Measurements from ENCODE around the gene TMC1.
"Not testable (repeated sequence)": the region's sequence is repeated elsewhere in the genome, so short reads cannot be mapped to it uniquely, and the experiment has no call there.

Gene TMC1

DNA sequence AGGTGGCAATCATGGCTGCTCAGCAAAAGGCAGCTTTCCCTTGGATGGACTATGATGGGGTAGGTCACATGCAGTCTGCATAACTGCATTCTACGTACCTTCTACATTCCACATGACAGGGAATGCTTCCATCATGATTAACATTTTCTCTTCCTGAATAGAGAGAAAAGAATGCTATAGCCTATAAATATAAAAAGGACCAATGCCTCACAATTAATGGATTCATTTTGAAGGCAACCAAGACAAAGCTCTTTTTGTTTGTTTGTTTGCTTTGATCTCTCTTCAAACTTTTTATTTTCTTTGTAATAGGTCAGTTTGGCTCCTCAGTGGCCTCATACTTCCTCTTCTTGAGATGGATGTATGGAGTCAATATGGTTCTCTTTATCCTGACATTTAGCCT is 230.1 kb downstream of the TMC1 start:
- DNase-seq (ENCODE audit: low read depth in 1 of 2, low spot score in 1 of 2) = no peak

DNA sequence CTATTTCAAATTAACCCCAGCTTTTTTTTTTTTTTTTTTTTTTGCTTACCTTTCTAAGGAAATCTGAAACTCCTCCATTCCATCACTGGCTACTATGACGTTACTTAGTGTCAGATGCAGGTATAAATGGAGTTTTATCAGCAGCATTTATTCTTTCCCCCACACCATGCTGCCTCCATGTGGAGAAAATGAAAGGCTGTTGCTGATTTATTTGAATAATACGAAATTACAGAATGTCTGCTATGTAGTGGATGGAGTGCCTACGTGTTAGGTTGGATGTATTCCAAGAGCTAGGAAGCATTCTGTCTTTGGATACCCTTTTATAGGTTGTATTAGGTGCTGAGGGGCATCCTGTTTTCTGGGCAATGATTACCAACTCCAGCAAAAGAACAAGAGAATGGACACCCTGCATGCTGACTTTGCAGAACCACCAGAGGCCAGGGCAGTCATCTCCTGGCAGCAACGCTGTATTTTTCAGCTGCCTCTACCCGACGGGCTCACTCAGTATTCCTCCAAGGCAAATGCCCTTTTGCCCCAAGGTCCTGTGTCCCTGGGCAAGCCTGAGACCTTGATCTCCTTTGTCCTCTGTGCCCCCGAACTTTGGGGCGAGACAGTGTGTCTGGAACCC is 232.0 kb downstream of the TMC1 start:
- DNase-seq (ENCODE audit: low read depth in 1 of 2, low spot score in 1 of 2) = no peak

DNA sequence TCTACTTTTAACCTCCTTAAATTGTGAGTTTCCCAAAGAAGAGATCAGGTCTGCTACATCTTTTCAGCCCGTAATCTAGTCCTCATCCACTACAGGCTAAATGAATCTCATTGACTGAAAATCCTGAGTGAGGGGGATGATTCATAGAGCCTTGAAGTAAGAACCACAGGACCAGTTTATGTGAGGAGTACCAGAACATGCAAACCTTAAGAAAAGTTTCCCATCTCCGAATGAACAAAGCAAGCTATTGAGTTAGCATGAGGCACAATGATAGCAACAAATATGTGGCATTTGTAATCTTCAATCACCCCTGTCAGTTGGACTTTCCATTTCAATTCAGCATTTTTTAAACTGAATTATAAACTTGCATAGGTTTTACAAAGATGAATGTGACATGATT is 234.4 kb downstream of the TMC1 start:
- DNase-seq (ENCODE audit: low read depth in 1 of 2, low spot score in 1 of 2) = no peak

DNA sequence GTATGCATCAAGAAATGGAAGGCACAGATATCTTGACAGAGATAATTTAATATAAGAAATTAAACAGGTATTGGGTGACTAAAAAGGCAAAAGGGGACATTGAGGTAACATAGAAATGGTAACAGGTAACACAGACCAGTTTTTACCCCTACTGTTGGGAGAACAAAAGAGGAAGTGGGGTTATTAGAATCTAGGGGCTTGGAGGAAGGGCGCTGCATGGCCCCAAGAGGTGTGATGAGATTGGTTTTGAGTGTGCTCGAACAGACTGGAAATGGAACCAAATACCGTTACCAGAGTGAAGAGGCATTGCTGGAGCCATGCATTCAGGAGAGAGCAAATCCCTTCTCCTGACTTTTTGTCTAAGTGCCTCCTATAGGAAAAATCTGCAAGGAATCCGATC is 237.5 kb downstream of the TMC1 start:
- no peak for DNase-seq (ENCODE audit: low read depth in 1 of 2, low spot score in 1 of 2)

DNA sequence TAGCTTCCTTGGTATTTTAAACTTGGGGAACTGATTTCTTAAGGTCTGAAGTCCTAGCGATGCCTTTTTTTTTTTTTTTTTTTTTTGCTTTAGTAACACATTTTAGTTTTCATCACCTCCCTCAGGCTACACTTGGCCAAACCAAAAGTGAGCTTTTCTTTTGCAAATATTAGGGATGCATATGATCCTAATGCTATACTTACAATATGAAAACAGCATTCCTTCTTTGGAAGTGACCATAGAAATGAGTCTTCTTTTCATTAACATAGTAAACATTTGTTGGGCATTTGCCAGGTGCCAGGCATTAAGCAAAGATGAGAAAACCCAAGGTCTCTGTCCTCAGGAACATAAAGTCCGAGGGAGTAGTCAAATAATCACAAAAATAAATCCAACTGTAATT is 241.6 kb downstream of the TMC1 start:
- DNase-seq (ENCODE audit: low read depth in 1 of 2, low spot score in 1 of 2) = no peak

DNA sequence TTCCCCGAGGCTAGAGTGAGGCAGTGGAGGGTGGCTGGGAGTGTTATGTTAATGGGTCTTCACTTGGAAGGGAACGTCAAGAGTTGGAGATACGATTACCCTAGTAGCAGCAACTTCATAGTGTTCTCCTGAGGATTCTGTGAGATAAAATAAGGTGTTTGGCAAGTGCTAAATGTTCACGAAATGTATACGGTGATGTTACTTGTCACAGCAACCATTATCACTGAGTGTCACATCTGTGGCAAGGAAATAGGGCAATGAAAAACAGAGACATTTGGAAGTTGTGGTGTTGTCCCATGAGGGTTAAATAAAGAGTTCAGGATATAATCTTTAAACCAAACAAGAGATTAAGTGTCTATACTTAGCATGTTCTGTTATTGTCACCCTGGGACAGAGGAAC is 248.1 kb downstream of the TMC1 start:
- DNase-seq (ENCODE audit: low read depth in 1 of 2, low spot score in 1 of 2) = no peak

DNA sequence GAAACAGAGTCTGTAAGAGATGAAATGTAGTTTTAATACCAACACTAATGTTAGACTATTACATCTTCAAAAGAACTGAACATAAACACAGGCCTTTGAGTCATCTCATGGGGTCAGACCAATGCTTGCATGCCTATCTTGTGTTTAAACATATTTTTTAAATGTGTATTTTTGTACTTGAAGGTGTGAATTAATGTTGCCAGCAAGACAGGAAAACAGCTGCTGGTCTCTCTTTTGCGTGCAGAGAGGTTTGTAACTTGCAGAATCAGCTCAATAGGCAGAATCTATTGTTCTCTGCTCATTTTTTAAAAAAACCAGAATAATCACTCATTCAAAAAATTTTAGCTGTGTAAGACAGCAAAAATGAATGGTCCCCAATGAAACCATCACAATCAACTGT is 251.3 kb downstream of the TMC1 start:
- no peak for DNase-seq (ENCODE audit: low read depth in 1 of 2, low spot score in 1 of 2)

DNA sequence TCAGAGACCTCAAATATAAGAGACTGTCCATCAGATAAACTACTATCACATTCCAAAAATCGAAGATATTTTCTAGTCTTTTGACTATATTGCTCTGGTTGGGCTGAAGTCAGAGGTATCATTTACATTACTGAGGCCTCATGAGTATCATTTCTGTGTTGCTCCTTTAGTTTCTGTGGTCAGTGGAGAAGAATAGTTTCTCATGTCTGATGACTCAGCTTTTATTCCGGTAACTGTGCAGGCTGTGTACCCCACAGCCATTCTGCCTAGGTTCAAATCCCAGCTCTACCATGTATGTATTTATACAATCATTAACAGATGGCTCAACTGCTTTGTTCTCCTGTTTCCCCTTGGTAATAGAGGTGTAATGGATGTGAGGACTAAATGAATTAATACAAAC is 252.2 kb downstream of the TMC1 start:
- DNase-seq (ENCODE audit: low read depth in 1 of 2, low spot score in 1 of 2) = no peak

DNA sequence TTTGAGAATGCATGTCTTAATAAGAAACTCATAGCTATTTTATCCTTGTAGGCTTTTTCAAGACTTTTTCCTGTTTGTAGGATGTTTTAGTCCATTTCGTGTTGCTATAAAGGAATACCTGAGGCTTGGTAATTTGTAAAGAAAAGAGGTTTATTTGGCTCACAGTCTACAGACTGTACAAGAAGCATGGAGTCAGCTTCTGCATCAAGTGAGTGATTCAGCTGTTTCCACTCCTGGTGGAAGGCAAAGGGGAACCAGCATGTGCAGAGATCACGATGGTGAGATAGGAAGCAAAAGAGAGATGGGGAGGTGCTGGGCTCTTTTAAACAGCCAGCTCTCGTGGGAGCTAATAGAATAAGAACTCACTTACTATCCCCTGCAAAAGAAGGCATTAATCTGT is 254.2 kb downstream of the TMC1 start:
- no peak for DNase-seq (ENCODE audit: low read depth in 1 of 2, low spot score in 1 of 2)

DNA sequence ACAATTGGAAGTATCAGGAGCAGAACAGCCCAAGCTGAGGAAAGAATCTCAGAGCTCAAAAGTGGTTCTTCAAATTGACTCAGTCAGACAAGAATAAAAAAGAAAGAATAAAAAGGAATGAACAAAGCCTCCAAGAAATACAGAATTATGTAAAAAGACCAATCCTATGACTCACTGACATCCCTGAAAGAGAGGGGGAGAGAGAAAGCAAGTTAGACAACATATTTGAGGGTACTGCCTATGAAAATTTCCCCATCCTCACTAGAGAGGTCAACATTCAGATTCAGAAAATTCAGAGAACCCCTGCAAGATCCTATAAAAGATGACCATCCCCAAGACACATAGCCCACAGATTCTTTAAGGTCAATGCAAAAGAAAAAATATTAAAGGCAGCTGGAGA is 258.2 kb downstream of the TMC1 start:
- DNase-seq (ENCODE audit: low read depth in 1 of 2, low spot score in 1 of 2) = no peak

DNA sequence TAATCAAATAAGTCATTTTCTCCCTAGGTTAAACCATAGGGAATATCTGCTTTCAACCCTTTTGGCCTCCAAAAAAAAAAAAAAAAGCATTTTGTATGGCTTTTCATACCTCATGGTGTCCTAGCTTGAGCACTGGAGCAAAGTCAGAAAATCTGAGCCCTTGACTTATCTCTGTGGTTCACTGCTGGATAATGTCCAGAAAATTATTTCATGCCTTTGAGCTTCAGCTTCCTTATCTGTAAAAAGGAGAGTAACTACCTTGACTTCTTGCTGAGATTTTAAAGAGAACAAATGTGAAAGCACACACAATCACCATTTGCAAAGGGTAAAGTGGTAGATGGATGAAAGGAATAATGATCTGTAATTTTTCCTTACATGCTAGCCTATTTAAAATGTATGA is 265.5 kb downstream of the TMC1 start:
- DNase-seq (ENCODE audit: low read depth in 1 of 2, low spot score in 1 of 2) = no peak

DNA sequence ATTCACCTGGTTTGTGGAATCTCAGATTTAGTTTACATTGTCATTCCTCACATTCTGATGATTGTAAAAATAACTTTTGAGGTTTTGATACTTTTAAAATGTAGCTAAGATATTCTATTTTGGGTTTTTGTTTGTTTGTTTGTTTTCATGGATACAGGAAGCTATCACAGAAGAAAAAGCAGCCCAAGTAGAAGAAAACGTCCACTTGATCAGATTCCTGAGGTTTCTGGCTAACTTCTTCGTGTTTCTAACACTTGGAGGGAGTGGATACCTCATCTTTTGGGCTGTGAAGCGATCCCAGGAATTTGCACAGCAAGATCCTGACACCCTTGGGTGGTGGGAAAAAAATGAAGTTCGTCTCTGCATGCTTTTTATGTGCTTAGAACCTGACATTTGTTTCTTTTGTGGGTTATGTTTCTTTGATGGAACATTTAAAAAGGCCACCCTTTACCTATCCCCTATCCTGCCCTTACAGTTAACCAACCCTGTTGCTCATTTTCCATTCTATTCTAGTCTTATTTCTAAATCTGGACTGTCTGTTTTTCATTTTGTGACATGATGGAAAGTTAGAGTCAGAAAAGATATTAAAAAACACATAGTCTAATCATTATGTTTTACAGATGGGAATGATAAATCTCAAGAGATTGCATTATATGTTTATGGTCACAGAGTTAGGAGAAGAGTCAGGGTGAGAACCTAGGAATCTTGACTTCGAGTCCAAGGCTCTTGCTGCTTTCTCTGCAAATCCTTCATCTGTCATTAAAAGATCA is 267.7 kb downstream of the TMC1 start:
- no peak for DNase-seq (ENCODE audit: low read depth in 1 of 2, low spot score in 1 of 2)

DNA sequence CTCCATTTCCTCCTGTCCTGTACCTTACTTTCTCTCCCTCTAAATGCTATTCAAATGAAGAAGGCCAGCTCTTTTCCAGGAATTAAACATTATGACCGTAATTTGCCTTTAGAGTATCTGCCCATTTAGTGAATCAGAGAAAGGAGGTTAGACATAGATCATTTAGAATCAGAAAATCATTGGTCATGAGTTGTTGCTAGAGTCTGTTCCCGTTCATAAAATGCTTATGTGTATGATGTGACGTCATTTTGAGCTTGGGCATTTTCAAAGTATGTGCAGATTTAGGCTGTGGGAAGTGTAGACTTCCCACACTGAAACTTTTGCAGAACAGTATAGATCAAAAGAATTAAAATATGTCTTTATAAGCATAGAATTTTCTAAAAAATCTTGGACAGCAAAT is 268.5 kb downstream of the TMC1 start:
- DNase-seq (ENCODE audit: low read depth in 1 of 2, low spot score in 1 of 2) = no peak

DNA sequence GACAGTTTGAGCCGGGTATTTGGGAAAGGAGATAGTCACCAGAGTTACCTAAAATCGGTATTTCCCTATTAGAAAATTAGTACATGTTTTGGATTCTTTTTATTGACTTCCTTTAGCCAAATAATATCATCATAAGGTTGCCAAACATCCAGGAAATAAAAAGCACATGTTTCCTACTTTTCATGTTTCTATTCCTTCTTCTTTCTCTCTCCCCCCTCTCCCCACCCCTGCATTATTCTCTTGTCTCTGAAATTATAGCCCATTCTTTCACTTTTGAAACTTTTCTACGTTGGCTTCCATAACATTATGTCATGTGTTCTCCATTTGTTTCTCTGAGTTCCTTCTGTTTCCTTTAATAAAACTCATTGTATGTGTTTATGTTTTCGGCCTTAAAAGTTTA is 269.6 kb downstream of the TMC1 start:
- no peak for DNase-seq (ENCODE audit: low read depth in 1 of 2, low spot score in 1 of 2)

DNA sequence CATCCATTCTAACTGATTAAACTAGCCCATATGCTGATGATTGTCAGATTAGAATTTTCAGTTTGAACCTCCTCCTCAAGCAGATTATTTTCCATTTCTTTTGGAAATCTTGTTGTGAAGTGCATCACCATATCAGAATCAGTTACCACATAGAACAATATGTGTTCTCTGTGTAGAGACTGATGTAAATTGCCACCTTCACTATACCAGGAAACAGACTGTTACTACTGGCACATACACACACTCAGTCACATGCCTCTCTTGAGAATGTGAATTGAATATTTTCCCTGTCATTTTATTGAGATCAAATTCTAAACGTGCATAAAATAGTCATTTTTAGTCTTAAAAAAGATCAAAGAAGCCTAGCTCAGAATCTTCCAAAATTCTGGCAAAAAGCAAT is 270.0 kb downstream of the TMC1 start:
- DNase-seq (ENCODE audit: low read depth in 1 of 2, low spot score in 1 of 2) = no peak

DNA sequence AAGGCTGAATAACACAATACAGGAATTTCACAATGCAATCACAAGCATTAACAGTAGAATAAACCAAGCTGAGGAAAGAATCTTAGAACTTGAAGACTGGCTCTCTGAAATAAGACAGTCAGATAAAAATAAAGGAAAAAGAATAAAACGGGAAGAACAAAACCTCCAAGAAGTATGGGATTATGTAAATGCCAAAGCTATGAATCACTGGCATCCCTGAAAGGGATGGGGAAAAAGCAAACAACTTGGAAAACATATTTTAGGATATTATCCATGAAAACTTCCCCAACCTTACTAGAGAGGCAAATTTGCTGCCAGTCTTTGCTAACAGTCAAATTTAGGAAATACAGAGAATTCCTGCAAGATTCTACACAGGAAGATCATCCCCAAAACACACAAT is 273.5 kb downstream of the TMC1 start:
- no peak for DNase-seq (ENCODE audit: low read depth in 1 of 2, low spot score in 1 of 2)

DNA sequence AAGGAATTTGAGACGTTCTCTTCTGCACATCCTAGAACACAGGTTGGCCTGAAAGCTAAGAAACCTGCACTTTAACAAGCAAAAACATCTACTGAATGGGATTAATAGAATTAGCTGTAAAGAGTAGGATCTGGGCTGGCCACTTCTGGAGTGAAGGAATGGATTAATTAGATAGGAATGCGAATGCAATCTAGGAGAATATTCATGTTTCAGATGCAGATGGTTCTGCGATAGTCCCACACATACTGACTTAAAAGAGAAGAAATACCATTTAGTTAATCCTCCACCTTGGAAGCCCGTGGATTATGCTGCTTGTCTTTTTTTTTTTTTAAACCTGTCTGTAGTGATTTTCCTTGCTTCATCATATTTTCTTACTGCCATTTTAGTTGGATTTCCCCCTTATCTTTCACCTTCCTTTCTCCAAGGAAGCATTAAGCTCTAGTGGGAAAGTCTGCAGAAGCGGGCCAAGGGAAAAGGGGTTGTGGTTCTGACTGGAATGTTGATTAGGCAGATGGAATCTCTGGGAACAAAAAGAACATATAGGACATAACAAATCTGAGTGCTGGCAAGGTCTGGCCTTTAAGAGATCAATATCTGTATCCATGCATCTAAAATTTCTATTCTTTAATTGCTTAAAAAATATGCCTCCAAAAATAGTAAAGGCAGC is 279.1 kb downstream of the TMC1 start:
- DNase-seq (ENCODE audit: low read depth in 1 of 2, low spot score in 1 of 2) = no peak

DNA sequence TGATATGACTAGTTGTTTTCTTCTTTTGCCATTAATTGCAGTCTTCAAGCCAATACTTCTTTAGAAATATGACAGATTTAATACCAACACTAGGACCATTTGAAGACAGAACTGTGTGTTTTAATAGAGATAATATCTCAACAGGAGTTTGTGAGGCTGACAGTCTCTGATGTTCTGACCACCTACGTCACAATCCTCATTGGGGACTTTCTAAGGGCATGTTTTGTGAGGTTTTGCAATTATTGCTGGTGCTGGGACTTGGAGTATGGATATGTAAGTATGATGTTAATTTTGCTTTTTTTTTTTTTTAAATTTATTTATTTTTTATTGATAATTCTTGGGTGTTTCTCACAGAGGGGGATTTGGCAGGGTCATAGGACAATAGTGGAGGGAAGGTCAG is 283.8 kb downstream of the TMC1 start:
- DNase-seq (ENCODE audit: low read depth in 1 of 2, low spot score in 1 of 2) = no peak

DNA sequence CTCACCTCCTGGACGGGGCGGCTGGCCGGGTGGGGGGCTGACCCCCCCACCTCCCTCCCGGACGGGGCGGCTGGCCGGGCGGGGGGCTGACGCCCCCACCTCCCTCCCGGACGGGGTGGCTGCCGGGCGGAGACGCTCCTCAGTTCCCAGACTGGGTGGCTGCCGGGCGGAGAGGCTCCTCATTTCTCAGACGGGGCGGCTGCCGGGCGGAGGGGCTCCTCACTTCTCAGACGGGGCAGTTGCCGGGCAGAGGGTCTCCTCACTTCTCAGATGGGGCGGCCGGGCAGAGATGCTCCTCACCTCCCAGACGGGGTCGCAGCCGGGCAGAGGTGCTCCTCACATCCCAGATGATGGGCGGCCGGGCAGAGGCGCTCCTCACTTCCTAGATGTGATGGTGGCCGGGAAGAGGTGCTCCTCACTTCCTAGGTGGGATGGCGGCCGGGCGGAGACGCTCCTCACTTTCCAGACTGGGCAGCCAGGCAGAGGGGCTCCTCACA is 285.0 kb downstream of the TMC1 start:
- not testable (repeated sequence) for DNase-seq (ENCODE audit: low read depth in 1 of 2, low spot score in 1 of 2)

DNA sequence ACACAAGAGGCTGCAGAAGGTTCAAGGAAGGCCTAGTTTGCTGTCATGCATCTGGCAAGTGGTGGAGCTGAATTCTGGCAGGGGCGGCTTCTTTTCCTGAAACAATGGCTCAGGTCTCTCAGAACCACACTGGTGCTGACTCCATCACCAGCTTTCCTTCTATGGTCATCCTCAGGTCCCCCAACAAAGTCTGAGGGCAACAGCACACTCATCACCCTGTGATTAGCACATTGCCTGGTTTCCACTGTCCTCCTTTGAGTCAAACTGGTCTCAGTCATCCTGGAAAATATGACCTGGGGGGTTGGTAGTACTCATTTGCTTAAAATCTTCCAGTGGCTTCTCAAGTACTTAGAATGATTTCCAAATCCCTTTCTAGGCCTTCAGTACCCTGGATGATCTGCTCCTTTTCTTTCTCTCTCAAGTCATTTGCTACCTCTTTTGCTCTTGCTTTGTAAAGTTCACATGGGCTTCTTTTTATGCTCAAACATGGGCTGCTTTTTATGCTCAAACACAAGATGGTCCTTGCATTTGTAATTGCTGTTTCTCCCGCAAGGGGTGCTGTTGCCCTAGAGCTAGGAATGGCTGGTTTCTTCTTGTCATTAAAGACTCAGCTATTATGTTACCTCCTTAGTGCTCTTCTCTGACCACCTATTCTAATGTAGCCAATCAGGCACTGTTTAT is 286.5 kb downstream of the TMC1 start:
- no peak for DNase-seq (ENCODE audit: low read depth in 1 of 2, low spot score in 1 of 2)

DNA sequence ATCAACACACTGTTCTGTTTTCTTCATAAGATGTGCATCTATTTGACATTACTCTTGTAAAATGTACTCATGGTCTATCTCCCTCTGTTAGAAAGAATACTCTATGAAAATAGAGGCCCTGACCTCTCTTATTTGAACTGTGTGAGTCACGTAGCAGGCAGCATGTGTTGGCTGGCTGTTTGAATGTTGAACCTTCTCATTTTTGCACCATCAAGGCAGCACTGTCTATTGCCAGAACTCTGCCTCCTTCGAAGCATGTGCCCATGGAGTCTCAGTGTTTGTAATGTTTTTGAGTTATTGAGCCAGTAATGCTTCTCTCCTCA is 287.0 kb downstream of the TMC1 start:
- no peak for DNase-seq (ENCODE audit: low read depth in 1 of 2, low spot score in 1 of 2)

DNA sequence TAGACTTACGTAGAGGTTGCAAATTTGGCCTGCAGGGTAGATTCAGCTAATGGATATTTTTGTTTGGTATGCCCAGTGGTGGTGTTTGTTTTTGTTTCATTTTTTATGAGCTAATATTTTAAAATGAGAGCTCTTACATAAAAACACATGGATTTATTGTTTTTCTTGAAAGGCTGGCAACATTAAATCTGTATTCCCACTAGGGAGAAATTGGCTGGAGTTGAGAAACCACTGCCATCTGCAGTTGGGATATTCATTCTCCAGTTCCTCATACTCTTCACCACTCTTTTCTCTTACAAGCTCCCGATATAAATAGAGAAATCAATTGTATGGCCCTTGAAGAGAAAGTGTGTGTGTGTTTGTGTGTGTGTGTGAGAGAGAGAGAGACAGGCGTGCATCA is 288.2 kb downstream of the TMC1 start:
- no peak for DNase-seq (ENCODE audit: low read depth in 1 of 2, low spot score in 1 of 2)
